AG04449 (cell line): ENCODE results near the gene SMIM12.

ENCODE experiments used
- CTCF ChIA-PET: fragments of 350-600 bp; formaldehyde crosslinking; extraction: SDS; loops from one replicate; lab custom pipeline; 2021; ENCODE audit warnings: antibody characterized with exemption; lab: Yijun Ruan, JAX
- POLR2A ChIA-PET: fragments of 400-600, 350-600 bp; formaldehyde crosslinking; extraction: SDS; loops from one replicate; lab custom pipeline; 2020; ENCODE audit warnings: antibody characterized with exemption, inconsistent platforms; lab: Yijun Ruan, JAX
- DNase-seq: peaks from one replicate; pipeline ENCODE4 v3.0.0-alpha.2; 2010; ENCODE audit warnings: low read depth, low spot score
- H3K4me3 ChIP-seq: 2 replicates; pipeline ENCODE4 v1.5.1; 2011; ENCODE audit warnings: low read depth, mild to moderate bottlenecking, control low read depth, low read length
- CTCF ChIP-seq: IDR thresholded peaks from one replicate; pipeline ENCODE4 v1.5.1; 2011; ENCODE audit warnings: mild to moderate bottlenecking, moderate library complexity, low read length, control low read depth, inconsistent platforms; ENCODE audit not compliant: insufficient read depth; ENCODE audit errors: missing control alignments

SMIM12 gene

GRCh38 chr1:34851431-34852105 is 8.0 kb downstream of the SMIM12 start:
- TF ChIP-seq CTCF: no peak
- no peak for DNase-seq
- H3K4me3 ChIP-seq: no peak overlapping the region
- CTCF ChIA-PET: interaction anchor here (0.9 to 12.7 kb wide), 16 partner anchors 7 to 328 kb away, joined by 3 to 158 read pairs (median 8); partner anchors contain the start of gene GJB3
- POLR2A ChIA-PET: interaction anchor here (0.7 kb wide), 1 partner anchor 969 kb away, joined by 4 read pairs; no protein-coding TSS in a partner anchor

GRCh38 chr1:34850382-34850781 is 9.2 kb downstream of the SMIM12 start:
- no peak overlapping the region for H3K4me3 ChIP-seq
- ChIA-PET POLR2A (no interaction called here), CTCF (interaction anchor here (1.0 to 12.7 kb wide), 2 partner anchors 19 to 65 kb away, joined by 3 to 158 read pairs; no protein-coding TSS in a partner anchor)
- DNase-seq: no peak
- TF ChIP-seq CTCF: no peak

DNA sequence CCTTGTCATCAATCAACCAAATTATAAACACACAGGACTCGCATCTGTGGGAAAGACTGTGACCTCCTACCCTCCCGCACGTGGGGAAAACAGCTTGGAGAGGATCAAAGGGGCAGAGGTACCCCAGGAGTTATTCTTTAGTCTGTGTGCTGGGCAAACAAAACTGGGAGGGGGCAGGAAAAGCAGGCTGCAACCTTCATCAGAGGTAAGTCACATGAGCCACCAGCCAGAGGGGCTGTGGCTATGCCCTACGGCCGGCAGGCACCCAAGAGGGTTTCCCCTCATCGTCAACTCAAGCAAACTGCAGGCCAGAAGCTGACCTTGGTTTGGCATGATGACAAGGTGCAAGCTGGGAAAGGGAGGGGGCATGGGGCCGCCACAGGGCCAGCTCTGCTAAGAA is 12.5 kb downstream of the SMIM12 start:
- H3K4me3 ChIP-seq: no peak overlapping the region
- no peak for DNase-seq
- no peak for TF ChIP-seq CTCF
- ChIA-PET POLR2A (no interaction called here), CTCF (interaction anchor here (1.0 to 12.1 kb wide), 3 partner anchors 10 to 105 kb away, joined by 3 to 143 read pairs (median 3); partner anchors contain the start of gene SMIM12)

DNA sequence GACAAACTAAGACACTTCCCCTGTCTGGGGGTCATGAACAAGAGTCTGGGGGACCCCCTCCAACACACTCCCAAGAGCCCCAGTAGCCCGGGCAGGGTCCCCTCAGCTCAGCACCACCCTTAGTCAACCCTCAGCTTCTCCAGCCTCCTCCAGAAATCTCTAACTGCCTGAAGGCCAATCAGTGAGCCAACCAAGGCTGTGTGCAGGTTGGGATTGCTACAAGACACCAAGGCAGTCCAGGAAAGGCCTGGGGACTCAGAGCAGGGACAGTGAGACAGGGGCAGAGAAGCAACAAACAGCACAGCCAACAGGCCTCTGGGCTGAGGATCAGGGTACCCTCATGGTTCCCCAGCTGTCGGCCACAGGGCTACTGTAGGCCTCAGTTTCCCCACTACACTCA is 13.3 kb downstream of the SMIM12 start:
- ChIA-PET POLR2A (no interaction called here), CTCF (interaction anchor here (1.4 to 12.1 kb wide), 2 partner anchors 10 to 104 kb away, joined by 3 to 143 read pairs; partner anchors contain the start of gene SMIM12)
- no peak for TF ChIP-seq CTCF
- no peak for DNase-seq
- no peak overlapping the region for H3K4me3 ChIP-seq

- no peak for DNase-seq
- no peak for TF ChIP-seq CTCF
- CTCF ChIA-PET: interaction anchor here (12.1 kb wide), 1 partner anchor 11 kb away, joined by 143 read pairs; the partner anchor contains the start of gene SMIM12
- no peak overlapping the region for H3K4me3 ChIP-seq
- POLR2A ChIA-PET: interaction anchor here (1.6 kb wide), 1 partner anchor 14 kb away, joined by 6 read pairs; the partner anchor contains the start of gene SMIM12
These were observed 14.2 kb downstream of the SMIM12 start for GRCh38 chr1:34845131-34845901.
